Large intestine (tissue), 3 donors: ENCODE measurements around the gene CEP72. TPM values are rescaled to one million over a fixed set of nuclear protein-coding genes. Genes with fewer than 3 reads are reported as not detected.
A peak's percentile ranks its signal among the peaks of the same experiment; 100 is the strongest.
"Not testable (repeated sequence)": the region's sequence is repeated elsewhere in the genome, so short reads cannot be mapped to it uniquely, and the experiment has no call there.

ENCODE experiments used
- DNase-seq, 2 donors: peaks; one replicate each; pipeline versions ENCODE4 v3.0.0 to v3.0.0-alpha.2; 2013
- H3K27ac ChIP-seq: one replicate; pipeline ENCODE4 v1.5.1; 2013; ENCODE audit warnings: low read length
- H3K27me3 ChIP-seq: 2 replicates; pipeline ENCODE4 v1.6.1; 2013; ENCODE audit warnings: low read length; ENCODE audit not compliant: control insufficient read depth, insufficient read depth
- H3K36me3 ChIP-seq: 2 replicates; pipeline ENCODE4 v1.6.1; 2013; ENCODE audit warnings: low read length; ENCODE audit not compliant: control insufficient read depth, insufficient read depth
- H3K4me1 ChIP-seq: one replicate; pipeline ENCODE4 v1.6.1; 2013; ENCODE audit warnings: low read length; ENCODE audit not compliant: control insufficient read depth, insufficient read depth
- H3K4me3 ChIP-seq: one replicate; pipeline ENCODE4 v1.5.1; 2013; ENCODE audit warnings: low read length
- H3K9me3 ChIP-seq: one replicate; pipeline ENCODE4 v1.6.1; 2013; ENCODE audit warnings: mild to moderate bottlenecking, low read depth, low read length, moderate library complexity; ENCODE audit not compliant: control insufficient read depth
- WGBS: methylation state at CpG from one replicate; pipeline ENCODE4 v1.1.5; 2013; ENCODE audit warnings: low lambda C conversion rate; ENCODE audit not compliant: insufficient coverage; 5-methylcytosine and 5-hydroxymethylcytosine counted together
- polyA plus RNA-seq: library from polyadenylated mRNA; unstranded; fragments of 120-200 nt; gene quantifications from one replicate; pipeline ENCODE4 v1.2.1, GENCODE V29; 2013

The CEP72 gene
- polyA plus RNA-seq, 1 donor, result 8.5 TPM

DNA sequence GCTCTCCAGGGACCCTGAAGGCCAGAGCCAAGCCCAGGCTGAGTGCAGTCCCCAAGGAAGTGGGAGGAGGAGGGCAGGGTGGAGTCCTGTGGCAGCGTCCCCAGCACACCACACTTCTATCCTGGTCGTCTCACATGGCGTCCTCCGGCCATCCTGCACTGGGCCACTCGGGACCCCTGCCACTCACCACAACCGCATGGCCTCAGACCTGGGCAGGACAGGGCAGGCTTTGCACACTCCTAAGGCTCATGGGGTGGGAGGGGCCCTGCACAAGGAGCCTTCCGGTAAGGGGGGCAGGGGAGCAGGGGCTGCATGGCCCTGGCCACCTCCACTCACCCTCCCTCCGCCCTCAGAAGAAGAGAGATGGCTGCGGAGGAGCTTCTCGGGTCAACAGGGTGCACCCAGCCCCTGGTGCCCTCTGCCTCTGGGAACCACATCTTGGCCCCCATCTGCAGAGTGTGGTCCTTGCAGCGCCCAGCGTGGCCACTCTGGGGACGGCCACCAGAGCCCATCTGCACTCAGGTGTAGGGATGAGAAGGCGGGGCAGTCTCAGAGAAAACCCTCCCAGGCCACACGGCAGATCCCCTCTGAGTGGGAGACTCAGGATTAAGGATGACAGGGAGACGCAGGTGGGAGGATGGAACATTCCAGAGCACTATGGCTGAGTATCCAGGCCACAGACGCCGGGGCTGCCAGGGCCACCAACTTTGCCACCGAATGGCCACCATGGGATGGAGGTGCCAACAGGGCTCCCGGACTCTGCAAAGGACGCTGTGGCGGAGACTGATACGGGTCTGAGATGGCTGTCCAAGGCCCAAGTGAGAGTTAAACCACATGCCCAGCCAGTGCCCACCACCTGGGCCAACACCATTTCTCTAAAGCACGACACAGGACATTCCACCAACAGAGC, 73.4 kb downstream of the CEP72 start:
- Histone ChIP-seq H3K27ac (no peak overlapping the region), H3K27me3 (no peaks in the 10 kb centered on the region), H3K36me3 (peaks cover 3% of the 10 kb centered on the region), H3K4me1 (no peaks in the 10 kb centered on the region), H3K9me3 (no peaks in the 10 kb centered on the region), H3K4me3 (no peak overlapping the region)
- no peak for DNase-seq
- 80% methylated on average over 2 of the region's 24 CpGs for WGBS

- not testable (repeated sequence) for H3K4me3 ChIP-seq, H3K4me1 ChIP-seq, H3K27me3 ChIP-seq, H3K9me3 ChIP-seq, H3K36me3 ChIP-seq, H3K27ac ChIP-seq, DNase-seq
- WGBS, result no CpG with 5 or more reads among the region's 12 CpGs
Measured at GRCh38 chr5:686172-686523, 74.0 kb downstream of the CEP72 start.

DNA sequence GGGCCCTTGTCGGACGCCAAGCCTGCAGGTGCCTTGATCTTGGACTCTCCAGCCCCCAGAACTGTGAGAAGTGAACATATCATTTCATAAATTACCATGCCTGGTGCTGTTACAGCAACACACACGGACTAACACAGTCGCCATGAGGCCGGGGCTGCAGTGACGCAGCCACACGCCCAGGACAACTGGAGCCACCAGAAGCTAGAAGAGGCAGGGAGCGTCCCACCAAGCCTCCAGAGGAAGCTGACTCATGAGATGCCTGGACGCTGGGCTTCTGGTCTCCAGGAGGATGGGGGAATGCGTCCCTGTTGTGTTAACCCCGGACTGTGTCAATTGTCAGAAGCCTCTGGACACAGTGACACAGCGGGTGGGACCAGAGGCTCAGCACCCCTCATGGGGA, 74.8 kb downstream of the CEP72 start:
- not testable (repeated sequence) for H3K4me1 ChIP-seq, H3K4me3 ChIP-seq, H3K9me3 ChIP-seq, DNase-seq, H3K36me3 ChIP-seq, H3K27me3 ChIP-seq, H3K27ac ChIP-seq
- WGBS, result no CpG with 5 or more reads among the region's 12 CpGs

DNA sequence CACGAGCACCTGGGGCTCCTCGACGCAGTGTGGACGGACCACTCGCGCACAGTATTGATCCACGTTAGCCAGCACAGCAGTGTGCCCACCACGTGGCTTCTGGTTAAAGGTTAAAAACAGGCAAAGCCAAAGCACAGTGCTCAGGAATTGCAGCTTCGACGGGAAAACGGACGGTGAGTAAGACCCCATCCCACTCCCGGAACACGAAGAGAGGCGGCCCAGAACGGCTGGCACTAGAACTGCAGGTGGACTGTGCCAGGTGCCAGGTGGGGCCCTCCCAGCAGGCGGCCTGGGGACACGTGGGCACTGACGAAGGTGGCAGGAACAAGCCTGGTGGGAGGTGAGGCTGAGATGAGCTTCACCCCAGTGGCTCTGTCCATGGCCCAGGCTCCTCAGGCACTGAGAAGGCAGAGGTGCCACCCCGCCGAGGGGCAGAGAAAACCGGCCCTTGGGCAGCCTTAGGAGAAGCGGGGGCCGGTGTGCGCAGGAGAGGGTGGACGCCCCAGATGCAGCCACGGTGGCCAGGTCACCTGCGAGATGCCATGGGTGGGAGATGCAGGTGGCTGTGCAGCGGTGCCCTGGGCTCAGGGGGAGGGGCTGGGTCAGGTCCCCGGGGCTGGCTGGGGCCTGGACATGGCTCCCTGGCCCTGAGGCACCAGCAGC, 76.3 kb downstream of the CEP72 start:
- not testable (repeated sequence) for H3K27me3 ChIP-seq, H3K9me3 ChIP-seq, H3K4me1 ChIP-seq, H3K4me3 ChIP-seq, DNase-seq, H3K27ac ChIP-seq, H3K36me3 ChIP-seq
- 80% methylated on average over 2 of the region's 30 CpGs for WGBS

DNA sequence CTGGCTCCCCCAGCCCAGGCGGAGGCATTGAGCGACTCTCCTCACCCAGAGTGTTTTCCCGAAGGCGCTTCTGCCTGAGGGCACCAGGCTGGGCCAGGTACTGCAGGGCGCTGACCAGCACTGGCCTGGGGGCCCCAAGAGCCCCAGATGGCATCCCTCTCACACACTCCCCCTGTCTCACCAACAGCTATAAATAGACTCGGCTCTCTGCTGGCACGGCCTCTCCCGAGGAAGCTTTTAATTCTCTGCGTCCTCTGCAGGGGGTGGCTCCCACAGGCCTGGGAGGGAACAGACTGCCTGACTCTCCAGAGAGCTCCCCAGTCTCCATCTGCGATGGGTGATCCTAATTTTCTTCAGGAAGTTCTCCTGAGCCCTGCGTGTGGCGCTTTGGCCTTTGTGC, 78.2 kb downstream of the CEP72 start:
- H3K4me3 ChIP-seq, H3K9me3 ChIP-seq, H3K27me3 ChIP-seq, DNase-seq, H3K4me1 ChIP-seq, H3K27ac ChIP-seq, H3K36me3 ChIP-seq: not testable (repeated sequence)
- WGBS, result no CpG with 5 or more reads among the region's 12 CpGs

DNA sequence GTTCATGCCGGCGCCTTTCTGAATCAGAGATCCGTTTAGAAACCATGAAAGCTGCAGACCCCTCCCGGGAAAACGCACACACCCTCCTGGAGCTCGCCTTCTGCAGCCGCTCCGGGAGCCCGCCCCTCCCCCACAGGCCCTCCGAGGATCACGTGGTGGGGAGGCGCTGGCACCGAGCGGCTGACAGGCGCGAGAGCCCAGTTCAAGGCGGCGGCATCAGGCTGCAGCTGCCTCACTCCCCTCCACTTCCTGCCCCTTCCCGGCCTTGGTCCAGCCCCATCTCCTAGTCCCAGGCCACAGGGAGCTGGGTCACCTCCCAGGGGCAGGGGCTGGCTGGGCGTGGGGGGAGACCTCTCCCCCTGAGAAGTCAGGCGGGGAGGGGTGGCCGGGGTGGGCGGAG, 78.9 kb downstream of the CEP72 start:
- DNase-seq, H3K4me3 ChIP-seq: not testable (repeated sequence)

DNA sequence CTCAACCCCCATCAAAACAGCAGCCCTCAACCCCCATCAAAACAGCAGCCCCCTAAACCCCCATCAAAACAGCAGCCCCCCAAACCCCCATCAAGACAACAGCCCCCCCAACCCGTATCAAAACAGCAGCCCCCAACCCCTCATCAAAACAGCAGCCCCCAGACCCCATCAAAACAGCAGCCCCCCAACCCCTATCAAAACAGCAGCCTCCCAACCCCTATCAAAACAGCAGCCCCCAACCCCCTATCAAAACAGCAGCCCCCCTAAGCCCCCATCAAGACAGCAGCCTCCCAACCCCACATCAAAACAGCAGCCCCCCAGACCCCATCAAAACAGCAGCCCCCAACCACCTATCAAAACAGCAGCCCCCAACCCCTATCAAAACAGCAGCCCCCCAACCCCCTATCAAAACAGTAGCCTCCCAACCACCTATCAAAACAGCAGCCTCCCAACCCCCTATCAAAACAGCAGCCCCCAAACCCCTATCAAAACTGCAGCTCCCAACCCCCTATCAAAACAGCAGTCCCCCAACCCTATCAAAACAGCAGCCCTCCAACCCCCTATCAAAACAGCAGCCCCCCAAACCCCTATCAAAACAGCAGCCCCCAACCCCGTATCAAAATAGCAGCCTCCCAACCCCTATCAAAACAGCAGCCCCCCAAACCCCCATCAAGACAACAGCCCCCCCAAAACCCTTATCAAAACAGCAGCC, 79.8 kb downstream of the CEP72 start:
- no CpG with 5 or more reads among the region's 2 CpGs for WGBS
- Histone ChIP-seq H3K27ac (no peak overlapping the region), H3K27me3 (peaks cover 4% of the 10 kb centered on the region), H3K9me3 (peaks cover 2% of the 10 kb centered on the region), H3K4me3 (peak overlapping the region; percentile 51), H3K36me3 (no peaks in the 10 kb centered on the region), H3K4me1 (no peaks in the 10 kb centered on the region)
- peak in 1 of 2 donors; percentile 2 for DNase-seq

More for the DNA sequence above, 78.9 kb downstream of the CEP72 start:
- H3K9me3 ChIP-seq, H3K36me3 ChIP-seq, H3K27ac ChIP-seq, H3K27me3 ChIP-seq, H3K4me1 ChIP-seq: not testable (repeated sequence)
- WGBS, result no CpG with 5 or more reads among the region's 23 CpGs

DNA sequence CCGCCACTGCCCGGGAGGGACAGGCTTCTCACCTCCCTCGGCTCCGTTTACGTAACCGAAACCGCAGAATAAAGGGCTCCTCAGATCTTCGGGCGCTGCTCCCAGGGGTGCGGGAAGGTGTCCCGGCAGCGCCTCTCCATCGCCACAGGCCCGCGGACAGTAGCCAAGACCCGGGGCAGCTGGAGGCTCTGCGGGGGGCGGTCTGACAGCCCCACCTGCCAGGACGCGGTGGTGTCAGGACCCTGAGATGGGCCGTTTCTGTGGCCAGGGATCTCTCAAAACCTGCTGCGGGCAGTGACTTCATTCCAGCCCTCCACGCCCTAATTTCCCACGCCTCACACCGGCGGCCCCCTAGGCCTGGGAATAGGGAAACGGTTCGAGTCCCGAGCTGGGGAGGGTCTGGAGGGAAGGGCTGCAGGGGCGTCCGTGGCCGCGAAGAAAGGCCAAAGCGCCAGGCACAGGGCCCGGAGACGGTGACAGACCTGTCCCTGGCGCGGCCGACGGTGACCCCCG, 80.4 kb downstream of the CEP72 start:
- not testable (repeated sequence) for H3K9me3 ChIP-seq, H3K36me3 ChIP-seq, H3K27me3 ChIP-seq, H3K27ac ChIP-seq, H3K4me1 ChIP-seq
- peak overlapping the region; percentile 51 for H3K4me3 ChIP-seq
- peak in 1 of 2 donors; percentile 58 for DNase-seq
- WGBS, result no CpG with 5 or more reads among the region's 41 CpGs

- not testable (repeated sequence) for H3K4me1 ChIP-seq, H3K27ac ChIP-seq, H3K36me3 ChIP-seq, H3K9me3 ChIP-seq, H3K27me3 ChIP-seq
- H3K4me3 ChIP-seq, result peak within 1 kb of the TSS; percentile 51
- peak; percentile 71 to 87 for DNase-seq
- no CpG with 5 or more reads among the region's 109 CpGs for WGBS
Measured at GRCh38 chr5:693271-694041, 81.3 kb downstream of the CEP72 start, which contains the start of gene TPPP. Gene TPPP (minus strand): TSS chr5:693352. CDS start chr5:678060, 15,292 bp downstream.

DNA sequence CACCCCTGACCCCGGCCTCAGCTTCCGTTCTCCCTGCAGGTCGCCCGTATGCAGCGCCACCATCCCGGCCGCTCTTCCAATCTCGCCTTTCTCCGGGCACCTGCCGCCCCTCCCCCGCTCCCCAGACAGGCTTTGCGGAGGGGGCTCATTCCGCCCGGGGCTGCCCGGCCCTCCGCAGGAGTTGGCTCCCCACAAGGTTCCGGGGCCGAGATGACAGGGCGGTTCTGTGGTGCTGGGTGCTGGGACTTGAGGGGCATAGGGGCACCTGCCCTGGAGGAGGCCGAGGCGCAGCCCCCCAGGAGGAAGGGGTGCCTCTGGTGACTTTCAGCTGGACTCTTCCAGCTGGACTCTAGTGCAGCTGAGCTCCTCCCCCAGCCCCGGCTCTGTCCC, 81.9 kb downstream of the CEP72 start:
- WGBS, result no CpG with 5 or more reads among the region's 22 CpGs
- H3K4me1 ChIP-seq, H3K27me3 ChIP-seq, H3K27ac ChIP-seq, H3K36me3 ChIP-seq: not testable (repeated sequence)
- Histone ChIP-seq H3K4me3 (peak overlapping the region; percentile 23), H3K9me3 (peaks cover 11% of the 10 kb centered on the region)
- DNase-seq, result peak in 1 of 2 donors; percentile 20
